ENCODE results near the gene RAB3C.

Gene RAB3C

GRCh38 chr5:58740956-58741355 lies 158.1 kb downstream of the RAB3C start:
- H3K4me3 ChIP-seq (ENCODE audit: low read depth, low read length): no peak overlapping the region
- TF ChIP-seq, protein P1, sequence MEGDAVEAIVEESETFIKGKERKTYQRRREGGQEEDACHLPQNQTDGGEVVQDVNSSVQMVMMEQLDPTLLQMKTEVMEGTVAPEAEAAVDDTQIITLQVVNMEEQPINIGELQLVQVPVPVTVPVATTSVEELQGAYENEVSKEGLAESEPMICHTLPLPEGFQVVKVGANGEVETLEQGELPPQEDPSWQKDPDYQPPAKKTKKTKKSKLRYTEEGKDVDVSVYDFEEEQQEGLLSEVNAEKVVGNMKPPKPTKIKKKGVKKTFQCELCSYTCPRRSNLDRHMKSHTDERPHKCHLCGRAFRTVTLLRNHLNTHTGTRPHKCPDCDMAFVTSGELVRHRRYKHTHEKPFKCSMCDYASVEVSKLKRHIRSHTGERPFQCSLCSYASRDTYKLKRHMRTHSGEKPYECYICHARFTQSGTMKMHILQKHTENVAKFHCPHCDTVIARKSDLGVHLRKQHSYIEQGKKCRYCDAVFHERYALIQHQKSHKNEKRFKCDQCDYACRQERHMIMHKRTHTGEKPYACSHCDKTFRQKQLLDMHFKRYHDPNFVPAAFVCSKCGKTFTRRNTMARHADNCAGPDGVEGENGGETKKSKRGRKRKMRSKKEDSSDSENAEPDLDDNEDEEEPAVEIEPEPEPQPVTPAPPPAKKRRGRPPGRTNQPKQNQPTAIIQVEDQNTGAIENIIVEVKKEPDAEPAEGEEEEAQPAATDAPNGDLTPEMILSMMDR (conservative IDR thresholded peaks at IDR 0.05; ENCODE audit: low read depth, low read length): no peak
- no peak for DNase-seq (ENCODE audit: low read depth)

DNA sequence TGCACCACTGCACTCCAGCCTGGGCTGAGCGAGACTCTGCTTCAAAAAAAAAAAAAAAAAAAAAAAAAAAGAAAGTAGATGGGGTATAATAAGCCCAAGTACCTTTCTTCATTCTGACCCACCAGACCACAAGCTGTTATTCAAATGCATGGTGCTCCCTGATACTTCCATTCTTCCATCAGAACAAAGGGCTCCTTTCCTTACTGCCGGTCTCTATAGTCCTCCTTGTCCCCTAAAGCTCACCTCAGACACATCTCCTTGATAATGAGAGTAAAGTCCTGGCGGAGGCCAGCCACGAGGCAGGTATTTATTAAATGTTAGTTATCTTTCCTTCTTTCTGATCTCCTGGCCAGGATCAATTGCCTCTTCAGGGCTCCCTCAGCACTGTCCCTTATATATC lies 162.5 kb downstream of the RAB3C start:
- H3K4me3 ChIP-seq (ENCODE audit: low read depth, low read length): no peak overlapping the region
- TF ChIP-seq, protein P1 (conservative IDR thresholded peaks at IDR 0.05; ENCODE audit: low read depth, low read length): no peak
- no peak for DNase-seq (ENCODE audit: low read depth)

DNA sequence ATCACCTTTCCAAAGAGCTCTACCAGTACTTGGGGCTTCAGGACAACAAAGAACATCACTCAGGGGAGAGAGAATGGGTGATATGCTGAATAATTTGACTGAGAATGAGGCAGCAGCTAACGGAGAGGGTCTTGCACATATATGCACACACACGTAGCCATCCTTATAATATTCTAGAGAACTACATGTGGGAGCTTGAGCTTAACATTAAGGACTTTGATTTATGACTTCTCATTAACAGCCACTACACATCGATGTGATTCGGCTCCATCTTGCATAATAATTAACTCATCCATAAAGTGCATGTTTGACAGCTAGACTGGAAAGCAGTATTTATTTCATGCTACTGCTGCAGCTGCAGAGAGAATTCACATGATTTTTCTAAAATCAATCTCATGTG lies 163.4 kb downstream of the RAB3C start:
- H3K4me3 ChIP-seq (ENCODE audit: low read depth, low read length): no peak overlapping the region
- TF ChIP-seq, protein P1 (conservative IDR thresholded peaks at IDR 0.05; ENCODE audit: low read depth, low read length): no peak
- DNase-seq (ENCODE audit: low read depth): no peak

DNA sequence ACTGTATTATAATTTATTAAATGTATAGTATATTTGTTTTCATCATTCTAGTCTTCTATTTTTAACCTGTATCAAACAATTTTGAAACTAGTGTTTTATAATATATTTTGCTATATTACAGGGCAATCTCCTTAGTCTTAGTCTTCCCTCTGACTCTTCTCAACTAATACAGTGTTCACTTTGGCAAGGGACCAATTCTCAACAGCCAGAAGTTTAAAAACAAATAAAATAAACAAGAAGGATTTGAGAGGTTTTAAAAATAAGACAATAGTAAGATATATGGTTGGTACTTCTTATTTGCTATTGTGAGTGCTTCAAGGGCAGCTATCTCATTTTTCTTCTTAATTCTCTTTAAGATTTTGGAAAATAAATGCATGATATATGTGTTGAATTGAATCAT lies 167.2 kb downstream of the RAB3C start:
- H3K4me3 ChIP-seq (ENCODE audit: low read depth, low read length): no peak overlapping the region
- DNase-seq (ENCODE audit: low read depth): no peak
- TF ChIP-seq, protein P1 (conservative IDR thresholded peaks at IDR 0.05; ENCODE audit: low read depth, low read length): no peak

DNA sequence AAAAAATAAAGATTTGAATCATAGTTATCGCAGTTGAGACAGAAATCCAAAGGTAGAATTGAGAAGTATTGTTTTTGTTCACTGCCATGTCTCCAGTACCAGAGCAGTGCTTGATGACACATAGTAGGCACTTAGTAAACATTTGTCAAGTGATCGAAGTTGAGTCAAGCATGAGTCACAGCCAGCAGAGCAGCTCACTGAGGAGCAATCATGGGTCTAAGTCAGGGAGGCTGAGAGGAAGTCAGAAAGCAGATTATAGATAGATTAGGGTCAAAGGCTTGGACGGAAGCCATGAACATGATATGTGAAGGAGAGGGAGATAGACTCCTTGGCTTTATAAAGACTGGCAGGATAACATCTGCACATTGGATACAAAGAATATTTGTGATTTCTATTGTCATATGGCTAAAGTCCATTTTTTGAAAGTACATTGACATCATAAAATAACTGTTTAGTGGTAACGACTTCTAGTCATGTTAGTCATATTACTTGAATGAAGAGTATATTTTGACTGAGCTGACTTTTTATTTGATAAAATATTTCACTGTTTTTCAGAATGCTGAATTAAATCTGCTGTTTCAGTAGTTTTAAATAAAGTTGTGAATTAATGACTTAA lies 168.5 kb downstream of the RAB3C start:
- TF ChIP-seq, protein P1 (conservative IDR thresholded peaks at IDR 0.05; ENCODE audit: low read depth, low read length): no peak
- DNase-seq (ENCODE audit: low read depth): peak; percentile 20
- no peak overlapping the region for H3K4me3 ChIP-seq (ENCODE audit: low read depth, low read length)

DNA sequence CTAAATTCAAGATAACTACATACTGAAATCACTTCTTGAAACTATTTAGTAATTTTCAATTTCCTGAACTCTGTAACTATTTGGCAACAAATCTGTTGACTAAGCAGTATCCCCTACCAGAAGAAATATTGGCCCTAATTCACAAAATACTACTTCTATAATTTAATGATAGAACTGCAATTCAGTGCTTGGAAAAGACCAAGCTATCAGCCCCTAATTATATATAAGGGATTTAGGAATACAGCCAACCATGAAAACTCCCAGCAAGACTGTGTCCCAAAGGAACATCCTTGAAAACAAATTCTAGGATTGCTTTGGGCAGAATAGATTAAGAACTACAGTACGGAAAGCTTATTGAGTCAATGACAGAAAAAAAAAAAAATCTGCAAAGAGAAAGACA lies 169.2 kb downstream of the RAB3C start:
- TF ChIP-seq, protein P1 (conservative IDR thresholded peaks at IDR 0.05; ENCODE audit: low read depth, low read length): no peak
- H3K4me3 ChIP-seq (ENCODE audit: low read depth, low read length): no peak overlapping the region
- DNase-seq (ENCODE audit: low read depth): no peak

- H3K4me3 ChIP-seq (ENCODE audit: low read depth, low read length): no peak overlapping the region
- no peak for DNase-seq (ENCODE audit: low read depth)
- TF ChIP-seq, protein P1 (conservative IDR thresholded peaks at IDR 0.05; ENCODE audit: low read depth, low read length): no peak
Observed at GRCh38 chr5:58753446-58753845, 170.6 kb downstream of the RAB3C start.

Data from choroid plexus epithelial cell (primary cell).